WTC11 (cell line): Measurements from ENCODE around the gene SLIT1. TPM values are rescaled to one million over a fixed set of nuclear protein-coding genes. Genes with fewer than 3 reads are reported as not detected.

Experiments
- ATAC-seq: fragments of 200-7000 bp; cut with Tn5 transposase; 2 replicates; pipeline ENCODE4 v1.10.0; 2021; ENCODE audit warnings: mild to moderate bottlenecking, moderate library complexity
- CTCF ChIA-PET: fragments of 300-600 bp; sonication (Branson Sonifier 250); formaldehyde crosslinking; loops from one replicate; lab custom pipeline; 2021; ENCODE audit warnings: antibody characterized with exemption; lab: Charles Lee
- POLR2A ChIA-PET: fragments of 350-600 bp; sonication (Branson Sonifier 250); formaldehyde crosslinking; loops from one replicate; lab custom pipeline; 2021; ENCODE audit warnings: antibody characterized with exemption; lab: Charles Lee
- DNase-seq: peaks from one replicate; pipeline ENCODE4 v3.0.0; 2021; ENCODE audit warnings: low spot score
- H3K27ac Mint-ChIP-seq: 2 replicates; pipeline ENCODE4 v1.8.0; 2021; ENCODE audit warnings: mixed read lengths
- H3K27me3 Mint-ChIP-seq: 2 replicates; pipeline ENCODE4 v1.8.0; 2021; ENCODE audit warnings: low read depth, mild to moderate bottlenecking, moderate library complexity, mixed read lengths
- H3K36me3 Mint-ChIP-seq: 2 replicates; pipeline ENCODE4 v1.8.0; 2021; ENCODE audit warnings: mixed read lengths
- H3K4me1 Mint-ChIP-seq: 2 replicates; pipeline ENCODE4 v1.8.0; 2022; ENCODE audit warnings: mixed read lengths
- H3K4me3 Mint-ChIP-seq: 2 replicates; pipeline ENCODE4 v1.8.0; 2021; ENCODE audit warnings: mild to moderate bottlenecking, moderate library complexity, mixed read lengths
- H3K9me3 Mint-ChIP-seq: 2 replicates; pipeline ENCODE4 v1.8.0; 2021; ENCODE audit warnings: mixed read lengths
- ATF1 ChIP-seq: sonication (generic); formaldehyde crosslinking; IDR thresholded peaks from 2 replicates; pipeline ENCODE4 v1.8.1; 2023; ENCODE audit warnings: mild to moderate bottlenecking, moderate library complexity, missing genetic modification reagents
- GABPB1 ChIP-seq: sonication (generic); formaldehyde crosslinking; IDR thresholded peaks from 2 replicates; pipeline ENCODE4 v1.8.1; 2023; ENCODE audit warnings: mild to moderate bottlenecking, missing genetic modification reagents
- GTF2I ChIP-seq: fragments of 250-450 bp; sonication (Bioruptor Pico); conservative IDR thresholded peaks from 2 replicates; pipeline ENCODE4 v1.4.0; 2021; ENCODE audit warnings: mild to moderate bottlenecking
- JAZF1 ChIP-seq: fragments of 250-450 bp; sonication (Bioruptor Pico); IDR thresholded peaks from 2 replicates; pipeline ENCODE4 v1.9.0; 2021; ENCODE audit warnings: moderate library complexity, mild to moderate bottlenecking, inconsistent platforms
- JUN ChIP-seq: sonication (generic); formaldehyde crosslinking; IDR thresholded peaks from 2 replicates; pipeline ENCODE4 v1.8.0; 2023; ENCODE audit warnings: mild to moderate bottlenecking, missing genetic modification reagents
- NFE2L1 ChIP-seq: sonication (generic); formaldehyde crosslinking; IDR thresholded peaks from 2 replicates; pipeline ENCODE4 v1.8.1; 2023; ENCODE audit warnings: missing genetic modification reagents
- OVOL2 ChIP-seq: fragments of 250-450 bp; sonication (Bioruptor Pico); IDR thresholded peaks from 2 replicates; pipeline ENCODE4 v1.9.0; 2021; ENCODE audit warnings: mild to moderate bottlenecking, borderline replicate concordance
- RORB ChIP-seq: fragments of 250-450 bp; sonication (Bioruptor Pico); IDR thresholded peaks from 2 replicates; pipeline ENCODE4 v1.9.0; 2021; ENCODE audit warnings: mild to moderate bottlenecking
- SMAD3 ChIP-seq: sonication (generic); formaldehyde crosslinking; IDR thresholded peaks from 2 replicates; pipeline ENCODE4 v1.8.0; 2022; ENCODE audit warnings: missing genetic modification reagents, mild to moderate bottlenecking, borderline replicate concordance
- TCF7 ChIP-seq: sonication (generic); formaldehyde crosslinking; IDR thresholded peaks from 2 replicates; pipeline ENCODE4 v1.8.0; 2022; ENCODE audit warnings: mild to moderate bottlenecking, low read depth, missing genetic modification reagents, moderate library complexity
- ZNF671 ChIP-seq: fragments of 250-450 bp; sonication (Bioruptor Pico); IDR thresholded peaks from 2 replicates; pipeline ENCODE4 v1.8.0; 2021; ENCODE audit warnings: mild to moderate bottlenecking
- total RNA-seq: library from RNA; stranded (reverse); gene quantifications from 3 replicates; pipeline ENCODE4 v1.2.3, GENCODE V29; 2021
- TF ChIP-seq, protein P1 (sequence below): fragments of 250-450 bp; sonication (Bioruptor Pico); IDR thresholded peaks from 2 replicates; pipeline ENCODE4 v2.1.2; 2022; ENCODE audit warnings: mild to moderate bottlenecking, moderate library complexity
- TF ChIP-seq, protein P2 (sequence below): sonication (generic); formaldehyde crosslinking; IDR thresholded peaks from 2 replicates; pipeline ENCODE4 v1.8.1; 2023; ENCODE audit warnings: mild to moderate bottlenecking, missing genetic modification reagents, borderline replicate concordance
- TF ChIP-seq, protein P3 (sequence below): sonication (generic); formaldehyde crosslinking; IDR thresholded peaks from 2 replicates; pipeline ENCODE4 v1.8.0; 2023; ENCODE audit warnings: missing genetic modification reagents
- TF ChIP-seq, protein P4 (sequence below): sonication (generic); formaldehyde crosslinking; IDR thresholded peaks from 2 replicates; pipeline ENCODE4 v1.8.1; 2022; ENCODE audit warnings: low read depth, mild to moderate bottlenecking, moderate library complexity, missing genetic modification reagents, borderline replicate concordance
- TF ChIP-seq, protein P5 (sequence below): sonication (generic); formaldehyde crosslinking; IDR thresholded peaks from 2 replicates; pipeline ENCODE4 v1.8.0; 2023; ENCODE audit warnings: missing genetic modification reagents, mild to moderate bottlenecking, borderline replicate concordance
- TF ChIP-seq, protein P6 (sequence below): fragments of 250-450 bp; sonication (Bioruptor Pico); IDR thresholded peaks from 2 replicates; pipeline ENCODE4 v1.8.0; 2021; ENCODE audit warnings: mild to moderate bottlenecking
- TF ChIP-seq, protein P7 (sequence below): sonication (generic); formaldehyde crosslinking; IDR thresholded peaks from 2 replicates; pipeline ENCODE4 v1.8.0; 2022; ENCODE audit warnings: mild to moderate bottlenecking, missing genetic modification reagents
- TF ChIP-seq, protein P8 (sequence below): fragments of 250-450 bp; sonication (Bioruptor Pico); IDR thresholded peaks from 2 replicates; pipeline ENCODE4 v1.9.0; 2021; ENCODE audit warnings: mild to moderate bottlenecking

The SLIT1 gene
- total RNA-seq, 1 experiment from 2014 or later, result 1.6 TPM

DNA sequence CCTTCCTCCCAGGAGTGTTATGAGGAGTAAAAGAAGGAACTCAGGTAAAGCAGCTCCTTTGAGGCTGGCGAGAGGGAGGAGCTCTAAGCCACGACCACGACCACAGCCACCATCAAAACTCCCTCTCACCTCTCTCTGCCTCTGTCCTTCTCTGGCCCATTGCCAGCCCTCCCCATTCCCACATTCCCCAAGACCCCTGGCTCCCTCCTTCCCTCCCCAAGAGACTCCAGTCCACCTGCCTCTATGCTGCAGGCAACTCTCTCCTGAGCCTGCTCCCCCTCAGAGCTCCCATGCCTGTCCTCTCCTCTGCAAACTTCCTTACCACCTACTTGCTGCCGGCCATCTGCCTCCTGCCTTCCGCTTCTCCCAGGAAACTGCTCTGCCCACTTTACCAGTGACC is 9.5 kb downstream of the SLIT1 start:
- POLR2A ChIA-PET, result interaction anchor here (0.5 kb wide), 1 partner anchor 77 kb away, joined by 3 read pairs; no protein-coding TSS in a partner anchor
- TF ChIP-seq, protein P1, sequence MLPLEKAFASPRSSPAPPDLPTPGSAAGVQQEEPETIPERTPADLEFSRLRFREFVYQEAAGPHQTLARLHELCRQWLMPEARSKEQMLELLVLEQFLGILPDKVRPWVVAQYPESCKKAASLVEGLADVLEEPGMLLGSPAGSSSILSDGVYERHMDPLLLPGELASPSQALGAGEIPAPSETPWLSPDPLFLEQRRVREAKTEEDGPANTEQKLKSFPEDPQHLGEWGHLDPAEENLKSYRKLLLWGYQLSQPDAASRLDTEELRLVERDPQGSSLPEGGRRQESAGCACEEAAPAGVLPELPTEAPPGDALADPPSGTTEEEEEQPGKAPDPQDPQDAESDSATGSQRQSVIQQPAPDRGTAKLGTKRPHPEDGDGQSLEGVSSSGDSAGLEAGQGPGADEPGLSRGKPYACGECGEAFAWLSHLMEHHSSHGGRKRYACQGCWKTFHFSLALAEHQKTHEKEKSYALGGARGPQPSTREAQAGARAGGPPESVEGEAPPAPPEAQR (CRISPR knock-in tag), result no peak
- no peaks in the 10 kb centered on the region for H3K9me3 Mint-ChIP-seq
- H3K36me3 Mint-ChIP-seq, result no peaks in the 10 kb centered on the region
- DNase-seq (no peak), ATAC-seq (no peak)
- H3K27me3 Mint-ChIP-seq, result peaks cover 9% of the 10 kb centered on the region
- H3K4me3 Mint-ChIP-seq, result no peak overlapping the region
- no peak overlapping the region for H3K27ac Mint-ChIP-seq
- CTCF ChIA-PET, result interaction anchor here (0.8 to 2.6 kb wide), 3 partner anchors 20 to 103 kb away, joined by 3 to 13 read pairs (median 6); no protein-coding TSS in a partner anchor
- H3K4me1 Mint-ChIP-seq, result peaks cover 8% of the 10 kb centered on the region; the same call in 1 of the 2 replicates

DNA sequence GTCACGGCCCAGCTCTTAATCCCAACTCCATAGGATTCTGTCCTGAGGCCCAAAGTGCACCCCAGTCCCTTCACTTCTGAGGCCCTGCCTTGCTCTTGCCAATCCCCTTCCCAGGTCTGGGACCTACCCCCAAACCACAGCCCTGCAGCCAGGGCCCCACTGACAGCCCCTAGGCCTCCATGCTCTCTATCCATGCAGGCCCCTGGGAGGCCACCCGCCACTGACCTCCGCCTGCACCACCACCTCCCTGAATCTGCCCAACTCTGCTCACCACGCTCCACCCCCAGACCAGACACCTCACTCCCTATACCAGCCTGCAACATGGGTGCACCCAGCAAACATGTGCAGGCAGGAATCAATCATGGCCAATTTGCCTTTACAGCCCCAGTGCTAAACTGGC is 10.2 kb downstream of the SLIT1 start:
- H3K27ac Mint-ChIP-seq, result no peak overlapping the region
- DNase-seq (no peak), ATAC-seq (no peak)
- H3K36me3 Mint-ChIP-seq, result no peaks in the 10 kb centered on the region
- H3K9me3 Mint-ChIP-seq, result no peaks in the 10 kb centered on the region
- ChIA-PET POLR2A (no interaction called here), CTCF (interaction anchor here (0.8 to 2.6 kb wide), 2 partner anchors 35 to 103 kb away, joined by 3 to 10 read pairs; no protein-coding TSS in a partner anchor)
- peaks cover 8% of the 10 kb centered on the region; the same call in 1 of the 2 replicates for H3K4me1 Mint-ChIP-seq
- H3K4me3 Mint-ChIP-seq, result no peak overlapping the region
- peaks cover 9% of the 10 kb centered on the region for H3K27me3 Mint-ChIP-seq
- TF ChIP-seq ZNF671 (no peak), GABPB1 (no peak), GTF2I (CRISPR knock-in tag) (no peak), SMAD3 (CRISPR knock-in tag) (no peak), OVOL2 (CRISPR knock-in tag) (no peak), JUN (CRISPR knock-in tag) (no peak), TCF7 (CRISPR knock-in tag) (no peak), RORB (CRISPR knock-in tag) (no peak), JAZF1 (CRISPR knock-in tag) (no peak), NFE2L1 (CRISPR knock-in tag) (no peak), ATF1 (no peak)
- TF ChIP-seq, protein P2, sequence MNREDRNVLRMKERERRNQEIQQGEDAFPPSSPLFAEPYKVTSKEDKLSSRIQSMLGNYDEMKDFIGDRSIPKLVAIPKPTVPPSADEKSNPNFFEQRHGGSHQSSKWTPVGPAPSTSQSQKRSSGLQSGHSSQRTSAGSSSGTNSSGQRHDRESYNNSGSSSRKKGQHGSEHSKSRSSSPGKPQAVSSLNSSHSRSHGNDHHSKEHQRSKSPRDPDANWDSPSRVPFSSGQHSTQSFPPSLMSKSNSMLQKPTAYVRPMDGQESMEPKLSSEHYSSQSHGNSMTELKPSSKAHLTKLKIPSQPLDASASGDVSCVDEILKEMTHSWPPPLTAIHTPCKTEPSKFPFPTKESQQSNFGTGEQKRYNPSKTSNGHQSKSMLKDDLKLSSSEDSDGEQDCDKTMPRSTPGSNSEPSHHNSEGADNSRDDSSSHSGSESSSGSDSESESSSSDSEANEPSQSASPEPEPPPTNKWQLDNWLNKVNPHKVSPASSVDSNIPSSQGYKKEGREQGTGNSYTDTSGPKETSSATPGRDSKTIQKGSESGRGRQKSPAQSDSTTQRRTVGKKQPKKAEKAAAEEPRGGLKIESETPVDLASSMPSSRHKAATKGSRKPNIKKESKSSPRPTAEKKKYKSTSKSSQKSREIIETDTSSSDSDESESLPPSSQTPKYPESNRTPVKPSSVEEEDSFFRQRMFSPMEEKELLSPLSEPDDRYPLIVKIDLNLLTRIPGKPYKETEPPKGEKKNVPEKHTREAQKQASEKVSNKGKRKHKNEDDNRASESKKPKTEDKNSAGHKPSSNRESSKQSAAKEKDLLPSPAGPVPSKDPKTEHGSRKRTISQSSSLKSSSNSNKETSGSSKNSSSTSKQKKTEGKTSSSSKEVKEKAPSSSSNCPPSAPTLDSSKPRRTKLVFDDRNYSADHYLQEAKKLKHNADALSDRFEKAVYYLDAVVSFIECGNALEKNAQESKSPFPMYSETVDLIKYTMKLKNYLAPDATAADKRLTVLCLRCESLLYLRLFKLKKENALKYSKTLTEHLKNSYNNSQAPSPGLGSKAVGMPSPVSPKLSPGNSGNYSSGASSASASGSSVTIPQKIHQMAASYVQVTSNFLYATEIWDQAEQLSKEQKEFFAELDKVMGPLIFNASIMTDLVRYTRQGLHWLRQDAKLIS (CRISPR knock-in tag), result no peak
- TF ChIP-seq, protein P3, sequence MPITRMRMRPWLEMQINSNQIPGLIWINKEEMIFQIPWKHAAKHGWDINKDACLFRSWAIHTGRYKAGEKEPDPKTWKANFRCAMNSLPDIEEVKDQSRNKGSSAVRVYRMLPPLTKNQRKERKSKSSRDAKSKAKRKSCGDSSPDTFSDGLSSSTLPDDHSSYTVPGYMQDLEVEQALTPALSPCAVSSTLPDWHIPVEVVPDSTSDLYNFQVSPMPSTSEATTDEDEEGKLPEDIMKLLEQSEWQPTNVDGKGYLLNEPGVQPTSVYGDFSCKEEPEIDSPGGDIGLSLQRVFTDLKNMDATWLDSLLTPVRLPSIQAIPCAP (CRISPR knock-in tag), result no peak
- TF ChIP-seq, protein P4, sequence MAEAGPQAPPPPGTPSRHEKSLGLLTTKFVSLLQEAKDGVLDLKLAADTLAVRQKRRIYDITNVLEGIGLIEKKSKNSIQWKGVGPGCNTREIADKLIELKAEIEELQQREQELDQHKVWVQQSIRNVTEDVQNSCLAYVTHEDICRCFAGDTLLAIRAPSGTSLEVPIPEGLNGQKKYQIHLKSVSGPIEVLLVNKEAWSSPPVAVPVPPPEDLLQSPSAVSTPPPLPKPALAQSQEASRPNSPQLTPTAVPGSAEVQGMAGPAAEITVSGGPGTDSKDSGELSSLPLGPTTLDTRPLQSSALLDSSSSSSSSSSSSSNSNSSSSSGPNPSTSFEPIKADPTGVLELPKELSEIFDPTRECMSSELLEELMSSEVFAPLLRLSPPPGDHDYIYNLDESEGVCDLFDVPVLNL, result no peak
- TF ChIP-seq, protein P5, sequence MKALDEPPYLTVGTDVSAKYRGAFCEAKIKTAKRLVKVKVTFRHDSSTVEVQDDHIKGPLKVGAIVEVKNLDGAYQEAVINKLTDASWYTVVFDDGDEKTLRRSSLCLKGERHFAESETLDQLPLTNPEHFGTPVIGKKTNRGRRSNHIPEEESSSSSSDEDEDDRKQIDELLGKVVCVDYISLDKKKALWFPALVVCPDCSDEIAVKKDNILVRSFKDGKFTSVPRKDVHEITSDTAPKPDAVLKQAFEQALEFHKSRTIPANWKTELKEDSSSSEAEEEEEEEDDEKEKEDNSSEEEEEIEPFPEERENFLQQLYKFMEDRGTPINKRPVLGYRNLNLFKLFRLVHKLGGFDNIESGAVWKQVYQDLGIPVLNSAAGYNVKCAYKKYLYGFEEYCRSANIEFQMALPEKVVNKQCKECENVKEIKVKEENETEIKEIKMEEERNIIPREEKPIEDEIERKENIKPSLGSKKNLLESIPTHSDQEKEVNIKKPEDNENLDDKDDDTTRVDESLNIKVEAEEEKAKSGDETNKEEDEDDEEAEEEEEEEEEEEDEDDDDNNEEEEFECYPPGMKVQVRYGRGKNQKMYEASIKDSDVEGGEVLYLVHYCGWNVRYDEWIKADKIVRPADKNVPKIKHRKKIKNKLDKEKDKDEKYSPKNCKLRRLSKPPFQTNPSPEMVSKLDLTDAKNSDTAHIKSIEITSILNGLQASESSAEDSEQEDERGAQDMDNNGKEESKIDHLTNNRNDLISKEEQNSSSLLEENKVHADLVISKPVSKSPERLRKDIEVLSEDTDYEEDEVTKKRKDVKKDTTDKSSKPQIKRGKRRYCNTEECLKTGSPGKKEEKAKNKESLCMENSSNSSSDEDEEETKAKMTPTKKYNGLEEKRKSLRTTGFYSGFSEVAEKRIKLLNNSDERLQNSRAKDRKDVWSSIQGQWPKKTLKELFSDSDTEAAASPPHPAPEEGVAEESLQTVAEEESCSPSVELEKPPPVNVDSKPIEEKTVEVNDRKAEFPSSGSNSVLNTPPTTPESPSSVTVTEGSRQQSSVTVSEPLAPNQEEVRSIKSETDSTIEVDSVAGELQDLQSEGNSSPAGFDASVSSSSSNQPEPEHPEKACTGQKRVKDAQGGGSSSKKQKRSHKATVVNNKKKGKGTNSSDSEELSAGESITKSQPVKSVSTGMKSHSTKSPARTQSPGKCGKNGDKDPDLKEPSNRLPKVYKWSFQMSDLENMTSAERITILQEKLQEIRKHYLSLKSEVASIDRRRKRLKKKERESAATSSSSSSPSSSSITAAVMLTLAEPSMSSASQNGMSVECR (CRISPR knock-in tag), result no peak
- TF ChIP-seq, protein P6, sequence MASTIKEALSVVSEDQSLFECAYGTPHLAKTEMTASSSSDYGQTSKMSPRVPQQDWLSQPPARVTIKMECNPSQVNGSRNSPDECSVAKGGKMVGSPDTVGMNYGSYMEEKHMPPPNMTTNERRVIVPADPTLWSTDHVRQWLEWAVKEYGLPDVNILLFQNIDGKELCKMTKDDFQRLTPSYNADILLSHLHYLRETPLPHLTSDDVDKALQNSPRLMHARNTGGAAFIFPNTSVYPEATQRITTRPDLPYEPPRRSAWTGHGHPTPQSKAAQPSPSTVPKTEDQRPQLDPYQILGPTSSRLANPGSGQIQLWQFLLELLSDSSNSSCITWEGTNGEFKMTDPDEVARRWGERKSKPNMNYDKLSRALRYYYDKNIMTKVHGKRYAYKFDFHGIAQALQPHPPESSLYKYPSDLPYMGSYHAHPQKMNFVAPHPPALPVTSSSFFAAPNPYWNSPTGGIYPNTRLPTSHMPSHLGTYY, result no peak
- TF ChIP-seq, protein P7, sequence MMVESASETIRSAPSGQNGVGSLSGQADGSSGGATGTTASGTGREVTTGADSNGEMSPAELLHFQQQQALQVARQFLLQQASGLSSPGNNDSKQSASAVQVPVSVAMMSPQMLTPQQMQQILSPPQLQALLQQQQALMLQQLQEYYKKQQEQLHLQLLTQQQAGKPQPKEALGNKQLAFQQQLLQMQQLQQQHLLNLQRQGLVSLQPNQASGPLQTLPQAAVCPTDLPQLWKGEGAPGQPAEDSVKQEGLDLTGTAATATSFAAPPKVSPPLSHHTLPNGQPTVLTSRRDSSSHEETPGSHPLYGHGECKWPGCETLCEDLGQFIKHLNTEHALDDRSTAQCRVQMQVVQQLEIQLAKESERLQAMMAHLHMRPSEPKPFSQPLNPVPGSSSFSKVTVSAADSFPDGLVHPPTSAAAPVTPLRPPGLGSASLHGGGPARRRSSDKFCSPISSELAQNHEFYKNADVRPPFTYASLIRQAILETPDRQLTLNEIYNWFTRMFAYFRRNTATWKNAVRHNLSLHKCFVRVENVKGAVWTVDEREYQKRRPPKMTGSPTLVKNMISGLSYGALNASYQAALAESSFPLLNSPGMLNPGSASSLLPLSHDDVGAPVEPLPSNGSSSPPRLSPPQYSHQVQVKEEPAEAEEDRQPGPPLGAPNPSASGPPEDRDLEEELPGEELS (CRISPR knock-in tag), result no peak
- TF ChIP-seq, protein P8, sequence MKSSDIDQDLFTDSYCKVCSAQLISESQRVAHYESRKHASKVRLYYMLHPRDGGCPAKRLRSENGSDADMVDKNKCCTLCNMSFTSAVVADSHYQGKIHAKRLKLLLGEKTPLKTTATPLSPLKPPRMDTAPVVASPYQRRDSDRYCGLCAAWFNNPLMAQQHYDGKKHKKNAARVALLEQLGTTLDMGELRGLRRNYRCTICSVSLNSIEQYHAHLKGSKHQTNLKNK (CRISPR knock-in tag), result no peak
